ENCODE data around the gene SERPINA5.

- TF ChIP-seq CTCF (IDR thresholded peaks at IDR 0.05; ENCODE audit: low read depth, low read length) (no peak), POLR2A (IDR thresholded peaks at IDR 0.05; ENCODE audit: extremely low read depth, insufficient read length) (no peak), MAX (IDR thresholded peaks at IDR 0.05; ENCODE audit: low read depth, low read length) (no peak), MYC (IDR thresholded peaks at IDR 0.05; ENCODE audit: low read depth, low read length) (no peak)
Observed at GRCh38 chr14:94613720-94614644, 32.8 kb downstream of the SERPINA5 start.

Measured in NB4 (cell line).